Activated effector memory CD4-positive, alpha-beta T cell treated with Interleukin-2 at 50 U/mL for 16 hours (primary cell): Measurements from ENCODE around the gene PLPP1.
"Not testable (repeated sequence)": the region's sequence is repeated elsewhere in the genome, so short reads cannot be mapped to it uniquely, and the experiment has no call there.

Experiments
- DNase-seq: peaks from one replicate; pipeline ENCODE4 v3.0.0-alpha.2; 2020

Gene PLPP1

GRCh38 chr5:55541056-55541635 is 6.4 kb upstream of the PLPP1 start:
- DNase-seq: no peak

- DNase-seq: no peak
Measured at GRCh38 chr5:55540525-55540924, 5.8 kb upstream of the PLPP1 start.

GRCh38 chr5:55540024-55540423 is 5.3 kb upstream of the PLPP1 start:
- DNase-seq: no peak

DNA sequence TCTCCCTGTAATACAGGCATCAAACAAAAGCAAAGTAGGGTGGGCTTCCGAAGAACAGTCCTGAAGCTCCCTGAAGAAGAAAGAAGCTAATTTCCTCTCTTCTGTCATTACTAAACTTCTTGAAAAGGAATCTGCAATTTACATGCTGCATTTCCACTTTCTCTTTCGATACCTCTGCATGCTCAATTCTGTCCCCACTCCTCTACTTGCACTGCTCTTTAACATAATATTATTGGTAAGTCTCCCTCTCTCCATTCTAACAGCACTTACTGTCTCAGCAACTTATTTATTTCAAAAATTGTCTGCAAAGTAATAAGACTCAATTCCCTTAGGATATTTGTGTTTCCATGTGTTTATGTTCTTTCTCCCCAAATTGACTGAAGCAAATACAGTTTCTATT is 3.9 kb upstream of the PLPP1 start:
- DNase-seq: no peak

DNA sequence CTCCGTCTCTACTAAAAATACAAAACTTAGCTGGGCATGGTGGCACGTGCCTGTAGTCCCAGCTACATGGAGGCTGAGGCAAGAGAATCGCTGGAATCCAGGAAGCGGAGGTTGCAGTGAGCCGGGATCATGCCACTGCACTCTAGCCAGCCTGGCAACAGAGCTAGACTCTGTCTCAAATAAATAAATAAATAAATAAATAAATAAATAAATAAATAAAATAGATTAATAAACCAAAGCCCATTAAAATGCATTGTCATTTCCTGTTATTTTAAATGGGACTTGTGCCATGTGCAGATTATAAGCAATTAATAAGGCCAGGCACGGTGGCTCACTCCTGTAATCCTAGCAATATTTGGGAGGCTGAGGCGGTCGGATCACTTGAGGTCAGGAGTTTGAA is 2.6 kb upstream of the PLPP1 start:
- not testable (repeated sequence) for DNase-seq

DNA sequence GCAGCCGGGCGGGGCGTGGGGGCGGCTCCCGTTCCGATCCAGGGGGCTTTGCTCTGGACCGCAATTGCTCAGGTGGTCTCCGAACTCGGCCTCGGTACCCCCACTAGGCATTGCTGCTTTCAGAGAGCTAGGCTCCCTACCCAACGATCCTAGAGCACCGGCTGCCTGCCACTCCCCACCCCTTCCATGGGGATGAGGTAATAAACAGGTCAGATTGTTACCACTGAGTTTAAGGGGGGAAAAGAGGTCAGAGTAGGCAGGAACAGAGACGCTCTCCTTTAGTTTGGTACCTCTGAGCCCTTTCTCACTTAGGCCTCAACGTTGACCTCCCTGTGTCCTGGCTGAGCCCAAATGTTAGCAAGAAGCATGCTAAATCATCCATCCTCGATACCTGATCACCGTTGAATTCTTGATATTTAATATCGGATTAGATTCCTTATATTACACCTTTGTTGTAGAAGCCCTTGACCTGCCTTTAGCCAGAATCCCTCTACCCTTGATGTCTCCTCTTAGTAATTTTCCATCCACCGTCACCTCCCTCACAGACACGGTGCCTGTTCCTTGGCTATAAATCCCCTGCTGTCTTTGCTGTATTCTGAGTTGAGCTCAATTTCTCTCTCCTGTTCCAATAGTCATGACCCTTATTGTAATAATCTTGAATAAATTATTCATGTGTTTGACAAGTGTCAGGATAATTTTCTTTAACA is 588 bp upstream of the PLPP1 start:
- DNase-seq: no peak

GRCh38 chr5:55533521-55534435 is 986 bp downstream of the PLPP1 start:
- DNase-seq: no peak

- DNase-seq: no peak
Measured at GRCh38 chr5:55530669-55531068, 4.1 kb downstream of the PLPP1 start.

DNA sequence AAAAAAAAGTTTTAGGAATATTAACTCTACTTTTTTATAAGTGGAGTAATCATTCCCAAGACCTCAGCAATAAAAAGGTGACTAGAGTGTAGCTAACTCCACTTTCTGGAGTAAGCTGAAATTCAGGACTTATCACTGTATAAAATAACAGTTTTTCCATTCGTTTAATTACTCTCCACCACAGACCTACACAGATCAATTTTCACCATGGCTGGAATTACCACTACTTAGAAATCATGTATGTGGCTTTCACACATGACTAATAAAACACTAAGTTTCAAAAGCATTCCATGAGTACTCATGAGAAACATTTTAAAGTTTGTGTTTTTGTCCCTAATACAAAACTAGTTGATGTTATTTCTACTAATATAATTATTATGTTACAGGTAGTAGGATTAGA is 9.9 kb downstream of the PLPP1 start:
- DNase-seq: no peak

- DNase-seq: no peak
Measured at GRCh38 chr5:55523293-55523692, 11.5 kb downstream of the PLPP1 start.

DNA sequence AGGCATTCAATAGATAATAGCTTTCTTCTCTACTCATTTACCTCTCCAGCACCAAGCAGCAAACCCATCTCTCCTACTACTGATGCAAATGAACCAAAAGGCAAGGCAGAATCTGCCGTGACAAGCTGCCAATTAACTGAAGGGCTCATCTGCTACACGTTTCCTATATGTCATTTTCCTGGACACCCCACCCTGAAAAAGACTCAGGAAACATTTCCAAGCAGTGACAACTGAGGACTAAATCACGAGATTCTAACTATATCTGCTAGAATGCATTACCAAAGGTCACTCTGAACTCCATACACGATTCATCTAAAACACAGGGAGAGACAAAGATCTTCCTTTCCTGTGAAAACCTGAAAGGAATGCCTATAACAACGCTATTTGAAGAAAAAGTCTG is 12.9 kb downstream of the PLPP1 start:
- no peak for DNase-seq

DNA sequence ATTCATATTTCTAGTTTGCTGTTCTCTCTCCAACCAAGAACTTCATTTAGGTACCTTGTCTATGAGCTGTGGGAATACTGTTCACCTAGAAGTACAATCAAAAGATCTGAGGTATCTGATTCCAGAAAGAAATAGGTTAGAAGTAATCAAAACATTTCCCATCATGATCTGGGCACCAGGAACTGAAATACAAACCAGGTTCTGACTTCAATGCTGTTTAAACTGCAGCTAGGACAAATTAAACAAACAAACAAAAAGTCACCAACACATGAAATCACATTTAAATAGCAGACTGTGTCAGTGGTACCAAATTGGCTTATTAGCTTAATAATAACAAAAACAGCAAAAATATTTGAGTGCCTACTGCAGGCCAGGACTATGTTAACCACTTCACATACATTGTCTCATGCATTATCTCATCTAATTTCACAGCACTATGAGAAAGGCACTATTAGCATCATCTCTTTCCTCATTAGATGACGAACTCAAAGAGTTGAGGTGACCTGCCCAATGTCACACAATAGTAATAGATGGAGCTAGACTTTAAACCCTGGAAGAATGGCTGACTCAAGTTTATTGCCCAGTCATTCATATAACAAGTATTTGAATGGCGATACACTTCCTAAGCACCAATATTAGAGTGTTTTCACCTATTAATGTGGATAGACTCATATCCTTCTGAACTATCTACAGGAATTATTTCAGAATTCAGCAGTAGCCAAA is 14.5 kb downstream of the PLPP1 start:
- DNase-seq: no peak

DNA sequence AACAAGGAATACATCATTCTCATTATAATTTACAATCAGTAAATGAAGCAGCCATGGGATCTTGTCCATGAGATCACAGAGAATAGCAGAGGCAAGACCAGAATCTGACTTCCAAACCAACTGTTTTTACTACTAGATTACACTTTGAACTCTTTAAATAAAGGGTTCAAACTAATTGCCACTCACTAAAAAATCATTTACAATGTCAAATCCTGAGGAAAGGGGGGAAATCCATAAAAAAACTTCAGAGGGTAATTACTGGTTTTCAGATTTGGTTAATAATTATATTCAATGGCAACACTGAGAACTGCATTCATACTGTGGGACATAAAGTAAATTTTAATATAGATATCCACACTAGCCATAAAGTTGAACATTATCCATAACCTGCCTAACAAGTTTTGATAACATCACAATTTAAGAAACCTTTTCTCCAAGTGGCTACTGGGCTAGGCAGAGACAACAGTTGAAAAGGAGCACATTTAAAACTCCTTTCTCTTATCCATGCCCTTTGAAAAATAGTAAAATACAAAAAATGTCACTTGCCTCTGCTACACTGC is 15.9 kb downstream of the PLPP1 start:
- DNase-seq: no peak

GRCh38 chr5:55517804-55518203 is 17.0 kb downstream of the PLPP1 start:
- no peak for DNase-seq

GRCh38 chr5:55511010-55511409 is 23.8 kb downstream of the PLPP1 start:
- DNase-seq: no peak

- DNase-seq: no peak
Measured at GRCh38 chr5:55510523-55510880, 24.3 kb downstream of the PLPP1 start.

- no peak for DNase-seq
Measured at GRCh38 chr5:55509796-55510522, 24.8 kb downstream of the PLPP1 start.

DNA sequence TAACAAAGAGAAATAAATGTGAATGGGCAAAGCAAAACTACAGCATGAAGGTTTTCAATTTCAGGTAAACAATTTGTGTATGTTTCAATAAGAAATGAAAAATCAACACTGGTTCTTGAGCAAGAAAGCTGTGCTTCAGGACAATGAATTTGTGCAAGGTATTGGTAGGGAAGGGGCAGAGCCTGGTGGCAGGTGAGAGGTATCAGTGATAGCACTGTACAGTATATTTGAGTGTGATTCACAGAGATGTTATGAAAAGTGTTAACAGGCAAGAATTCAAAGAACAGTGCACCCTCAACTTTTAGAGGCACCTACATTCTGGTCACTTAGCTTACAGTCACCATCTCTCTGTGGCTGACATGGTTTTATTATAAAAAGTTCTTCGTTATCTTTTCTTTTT is 25.7 kb downstream of the PLPP1 start:
- DNase-seq: no peak

- DNase-seq: no peak
Measured at GRCh38 chr5:55507574-55507973, 27.2 kb downstream of the PLPP1 start.

GRCh38 chr5:55505711-55506110 is 29.1 kb downstream of the PLPP1 start:
- not testable (repeated sequence) for DNase-seq

DNA sequence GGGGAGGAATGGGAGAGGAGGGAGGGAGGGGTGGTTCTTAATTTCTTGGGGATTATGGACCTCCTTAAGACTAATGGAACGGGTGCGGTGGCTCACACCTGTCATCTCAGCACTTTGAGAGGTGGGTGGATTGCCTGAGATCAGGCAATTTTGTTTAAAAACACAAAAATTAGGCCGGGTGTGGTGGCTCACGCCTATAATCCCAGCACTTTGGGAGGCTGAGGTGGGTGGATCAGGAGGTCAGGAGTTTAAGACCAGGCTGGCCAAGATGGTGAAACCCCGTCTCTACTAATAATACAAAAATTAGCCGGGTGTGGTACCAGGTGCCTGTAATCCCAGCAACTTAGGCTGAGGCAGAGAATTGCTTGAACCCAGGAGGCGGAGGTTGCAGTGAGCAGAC is 30.8 kb downstream of the PLPP1 start:
- DNase-seq: not testable (repeated sequence)

DNA sequence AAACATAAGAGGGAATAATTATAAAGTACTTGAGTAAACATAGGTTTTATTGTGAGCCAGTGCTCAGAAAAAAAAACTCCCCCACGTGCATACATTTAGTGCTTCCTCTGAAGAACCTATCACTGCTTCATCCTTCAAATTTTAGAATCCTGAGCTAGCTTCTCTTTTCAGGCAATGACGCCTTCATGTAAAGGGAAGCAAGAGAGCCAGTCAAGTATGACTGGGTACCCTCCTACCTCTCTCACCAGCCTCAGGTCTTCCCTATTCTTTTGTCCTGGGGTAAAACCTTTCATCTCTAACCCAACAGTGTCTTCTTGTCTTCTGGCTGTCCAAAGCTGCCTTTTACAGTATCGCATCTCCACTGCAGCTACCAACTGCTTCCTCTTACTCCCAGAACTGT is 32.0 kb downstream of the PLPP1 start:
- no peak for DNase-seq
